NCI-H1436 (cell line): Measurements from ENCODE around the gene CACNB1.
A peak's percentile ranks its signal among the peaks of the same experiment; 100 is the strongest.

ENCODE experiments used
- DNase-seq: peaks from one replicate; lab custom pipeline; 2025; lab: John Stamatoyannopoulos, UW

Gene CACNB1

GRCh38 chr17:39225959-39226683 lies 28.7 kb upstream of the CACNB1 start:
- DNase-seq = peak; percentile 85

- no peak for DNase-seq
Measured at GRCh38 chr17:39225308-39225958, 28.0 kb upstream of the CACNB1 start, which contains the start of gene STAC2. Gene STAC2 (minus strand): TSS chr17:39225945. CDS start chr17:39225502, 443 bp downstream.

GRCh38 chr17:39224778-39225307 lies 27.4 kb upstream of the CACNB1 start:
- no peak for DNase-seq

- no peak for DNase-seq
Measured at GRCh38 chr17:39223907-39224777, 26.7 kb upstream of the CACNB1 start.

- no peak for DNase-seq
Measured at GRCh38 chr17:39222866-39223834, 25.7 kb upstream of the CACNB1 start.

- no peak for DNase-seq
Measured at GRCh38 chr17:39222151-39222550, 24.7 kb upstream of the CACNB1 start.

GRCh38 chr17:39221572-39221971 lies 24.1 kb upstream of the CACNB1 start:
- DNase-seq = no peak

GRCh38 chr17:39219647-39220154 lies 22.2 kb upstream of the CACNB1 start:
- no peak for DNase-seq

GRCh38 chr17:39218906-39219305 lies 21.4 kb upstream of the CACNB1 start:
- DNase-seq = no peak

- DNase-seq = no peak
Measured at GRCh38 chr17:39217734-39218369, 20.4 kb upstream of the CACNB1 start.

- no peak for DNase-seq
Measured at GRCh38 chr17:39213852-39214251, 16.4 kb upstream of the CACNB1 start.

GRCh38 chr17:39212841-39213480 lies 15.5 kb upstream of the CACNB1 start:
- DNase-seq = no peak

GRCh38 chr17:39212195-39212810 lies 14.8 kb upstream of the CACNB1 start:
- DNase-seq = no peak

GRCh38 chr17:39210093-39210434 lies 12.6 kb upstream of the CACNB1 start:
- DNase-seq = no peak

GRCh38 chr17:39209317-39210092 lies 12.0 kb upstream of the CACNB1 start:
- peak; percentile 60 for DNase-seq

- DNase-seq = no peak
Measured at GRCh38 chr17:39208893-39209292, 11.4 kb upstream of the CACNB1 start.

- DNase-seq = no peak
Measured at GRCh38 chr17:39208136-39208535, 10.7 kb upstream of the CACNB1 start.

- DNase-seq = no peak
Measured at GRCh38 chr17:39205112-39205526, 7.7 kb upstream of the CACNB1 start.

GRCh38 chr17:39204245-39204644 lies 6.8 kb upstream of the CACNB1 start:
- no peak for DNase-seq
